SK-N-SH (cell line): Measurements from ENCODE around the gene ATP13A5. TPM values are rescaled to one million over a fixed set of nuclear protein-coding genes. Genes with fewer than 3 reads are reported as not detected.

Experiments
- CTCF ChIA-PET: fragments of 300-600, 350-600 bp; formaldehyde crosslinking; extraction: SDS; loops from one replicate; lab custom pipeline; 2021; lab: Yijun Ruan, JAX
- POLR2A ChIA-PET: fragments of 350-600 bp; sonication (Branson Sonifier 250); formaldehyde crosslinking; extraction: SDS; loops from one replicate; lab custom pipeline; 2020; ENCODE audit warnings: antibody characterized with exemption, inconsistent platforms; lab: Yijun Ruan, JAX
- DNase-seq: peaks from one replicate; pipeline ENCODE4 v3.0.0; 2012
- H2AFZ ChIP-seq: fragments of 200-600 bp; sonication (generic); 2 replicates; pipeline ENCODE4 v1.8.1; 2016; ENCODE audit warnings: antibody characterized with exemption, mild to moderate bottlenecking, low read depth
- H3F3A ChIP-seq: fragments of 200-600 bp; sonication (generic); replicated peaks from 2 replicates; pipeline ENCODE3; 2016; ENCODE audit warnings: antibody characterized with exemption, mild to moderate bottlenecking; ENCODE audit not compliant: insufficient read depth
- H3K27ac ChIP-seq, 2 experiments: fragments of 200-500 bp in 1 of 2; fragments of 200-600 bp in 1 of 2; sonication (Bioruptor generic) in 1 of 2; sonication (generic), shearing (Covaris generic) in 1 of 2; 2 replicates each; pipeline versions ENCODE4 v1.5.1 to v1.6.1; 2014 to 2016; ENCODE audit warnings: low read depth in 2 of 2, inconsistent platforms in 1 of 2, low read length in 1 of 2, mild to moderate bottlenecking in 1 of 2, mixed read lengths in 1 of 2
- H3K27me3 ChIP-seq: fragments of 200-600 bp; sonication (generic), shearing (Covaris generic); 2 replicates; pipeline ENCODE4 v1.6.1; 2016; ENCODE audit warnings: mixed run types; ENCODE audit not compliant: insufficient read depth
- H3K36me3 ChIP-seq, 2 experiments: fragments of 200-500 bp in 1 of 2; fragments of 200-600 bp in 1 of 2; sonication (Bioruptor generic) in 1 of 2; sonication (generic) in 1 of 2; replicated peaks in 1 of 2; 2 replicates each; pipeline versions ENCODE3 to v1.5.1; 2014 to 2016; ENCODE audit warnings: low read length in 1 of 2, mild to moderate bottlenecking in 1 of 2; ENCODE audit not compliant: insufficient read depth in 2 of 2, control insufficient read depth in 1 of 2
- H3K4me1 ChIP-seq, 2 experiments: fragments of 200-500 bp in 1 of 2; fragments of 200-600 bp in 1 of 2; sonication (Bioruptor generic) in 1 of 2; sonication (generic), shearing (Covaris generic) in 1 of 2; 2 replicates each; pipeline versions ENCODE4 v1.5.1 to v1.6.1; 2014 to 2016; ENCODE audit warnings: low read depth in 1 of 2, low read length in 1 of 2, mixed run types in 1 of 2; ENCODE audit not compliant: insufficient read depth in 2 of 2, control insufficient read depth in 1 of 2
- H3K4me2 ChIP-seq: fragments of 200-600 bp; sonication (generic), shearing (Covaris generic); 2 replicates; pipeline ENCODE4 v1.6.1; 2017; ENCODE audit warnings: mixed run types
- H3K4me3 ChIP-seq, 2 experiments: fragments of 200-500 bp in 1 of 2; fragments of 200-600 bp in 1 of 2; sonication (Bioruptor generic) in 1 of 2; sonication (generic), shearing (Covaris generic) in 1 of 2; 2 replicates each; pipeline versions ENCODE4 v1.5.1 to v1.8.1; 2014 to 2016; ENCODE audit warnings: low read depth in 2 of 2, inconsistent platforms in 1 of 2, low read length in 1 of 2, mild to moderate bottlenecking in 1 of 2, mixed read lengths in 1 of 2, moderate library complexity in 1 of 2
- H3K79me2 ChIP-seq: fragments of 200-600 bp; sonication (generic); 2 replicates; pipeline ENCODE4 v1.8.1; 2017; ENCODE audit warnings: mild to moderate bottlenecking; ENCODE audit not compliant: insufficient read depth
- H3K9ac ChIP-seq: fragments of 200-600 bp; sonication (generic); 2 replicates; pipeline ENCODE4 v1.6.1; 2017; ENCODE audit warnings: mixed run types
- H3K9me2 ChIP-seq: fragments of 200-600 bp; sonication (generic); 2 replicates; pipeline ENCODE4 v1.6.1; 2017; ENCODE audit warnings: mixed run types
- H3K9me3 ChIP-seq: fragments of 200-600 bp; sonication (generic); 2 replicates; pipeline ENCODE4 v1.6.1; 2017; ENCODE audit warnings: mixed run types, mild to moderate bottlenecking, moderate library complexity
- H4K20me1 ChIP-seq: fragments of 200-600 bp; sonication (generic); 2 replicates; pipeline ENCODE4 v1.6.1; 2017; ENCODE audit warnings: mild to moderate bottlenecking, mixed run types; ENCODE audit not compliant: insufficient read depth
- CHD2 ChIP-seq: fragments of 150-350 bp; IDR thresholded peaks from 2 replicates; pipeline ENCODE4 v1.6.1; 2018; ENCODE audit warnings: low read length; ENCODE audit not compliant: partially characterized antibody
- EP300 ChIP-seq, 2 experiments: IDR thresholded peaks; 2 replicates each; pipeline versions ENCODE4 v1.4.0 to v1.6.1; 2012; ENCODE audit warnings: borderline replicate concordance in 1 of 2, low read depth in 1 of 2, low read length in 1 of 2
- EZH2phosphoT487 ChIP-seq: fragments of 200-600 bp; sonication (generic); IDR thresholded peaks from 2 replicates; pipeline ENCODE4 v1.6.1; 2017; ENCODE audit warnings: low read depth, mixed run types, mild to moderate bottlenecking, antibody characterized with exemption, moderate library complexity, borderline replicate concordance
- FOSL2 ChIP-seq: IDR thresholded peaks from 2 replicates; pipeline ENCODE4 v1.4.0; 2012; ENCODE audit warnings: low read depth, mild to moderate bottlenecking, moderate library complexity, borderline replicate concordance
- RCOR1 ChIP-seq: fragments of 150-350 bp; IDR thresholded peaks from 2 replicates; pipeline ENCODE4 v1.6.1; 2017; ENCODE audit warnings: antibody characterized with exemption, low read length
- TCF12 ChIP-seq: IDR thresholded peaks from 2 replicates; pipeline ENCODE4 v1.4.0; 2012
- WGBS: methylation state at CpG from one replicate; pipeline ENCODE4 v1.1.6; 2017; ENCODE audit warnings: low lambda C conversion rate; 5-methylcytosine and 5-hydroxymethylcytosine counted together
- polyA plus RNA-seq, 3 experiments: library from polyadenylated mRNA; depleted of rRNA; stranded (reverse); fragments of >200 nt; gene quantifications; 2 replicates each; pipeline ENCODE4 v1.2.3, GENCODE V29; 2012
- TF ChIP-seq, protein P1 (sequence below): IDR thresholded peaks from 2 replicates; pipeline ENCODE4 v1.4.0; 2012; ENCODE audit warnings: low read depth, borderline replicate concordance
- TF ChIP-seq, protein P2 (sequence below): fragments of 200-600 bp; sonication (generic); IDR thresholded peaks from 2 replicates; pipeline ENCODE4 v1.6.1; 2017; ENCODE audit warnings: antibody characterized with exemption, mild to moderate bottlenecking, moderate library complexity
- TF ChIP-seq, protein P3 (sequence below): IDR thresholded peaks from 2 replicates; pipeline ENCODE4 v1.4.0; 2012; ENCODE audit warnings: low read depth, borderline replicate concordance

ATP13A5 gene, protein sequence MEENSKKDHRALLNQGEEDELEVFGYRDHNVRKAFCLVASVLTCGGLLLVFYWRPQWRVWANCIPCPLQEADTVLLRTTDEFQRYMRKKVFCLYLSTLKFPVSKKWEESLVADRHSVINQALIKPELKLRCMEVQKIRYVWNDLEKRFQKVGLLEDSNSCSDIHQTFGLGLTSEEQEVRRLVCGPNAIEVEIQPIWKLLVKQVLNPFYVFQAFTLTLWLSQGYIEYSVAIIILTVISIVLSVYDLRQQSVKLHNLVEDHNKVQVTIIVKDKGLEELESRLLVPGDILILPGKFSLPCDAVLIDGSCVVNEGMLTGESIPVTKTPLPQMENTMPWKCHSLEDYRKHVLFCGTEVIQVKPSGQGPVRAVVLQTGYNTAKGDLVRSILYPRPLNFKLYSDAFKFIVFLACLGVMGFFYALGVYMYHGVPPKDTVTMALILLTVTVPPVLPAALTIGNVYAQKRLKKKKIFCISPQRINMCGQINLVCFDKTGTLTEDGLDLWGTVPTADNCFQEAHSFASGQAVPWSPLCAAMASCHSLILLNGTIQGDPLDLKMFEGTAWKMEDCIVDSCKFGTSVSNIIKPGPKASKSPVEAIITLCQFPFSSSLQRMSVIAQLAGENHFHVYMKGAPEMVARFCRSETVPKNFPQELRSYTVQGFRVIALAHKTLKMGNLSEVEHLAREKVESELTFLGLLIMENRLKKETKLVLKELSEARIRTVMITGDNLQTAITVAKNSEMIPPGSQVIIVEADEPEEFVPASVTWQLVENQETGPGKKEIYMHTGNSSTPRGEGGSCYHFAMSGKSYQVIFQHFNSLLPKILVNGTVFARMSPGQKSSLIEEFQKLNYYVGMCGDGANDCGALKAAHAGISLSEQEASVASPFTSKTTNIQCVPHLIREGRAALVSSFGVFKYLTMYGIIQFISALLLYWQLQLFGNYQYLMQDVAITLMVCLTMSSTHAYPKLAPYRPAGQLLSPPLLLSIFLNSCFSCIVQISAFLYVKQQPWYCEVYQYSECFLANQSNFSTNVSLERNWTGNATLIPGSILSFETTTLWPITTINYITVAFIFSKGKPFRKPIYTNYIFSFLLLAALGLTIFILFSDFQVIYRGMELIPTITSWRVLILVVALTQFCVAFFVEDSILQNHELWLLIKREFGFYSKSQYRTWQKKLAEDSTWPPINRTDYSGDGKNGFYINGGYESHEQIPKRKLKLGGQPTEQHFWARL
- polyA plus RNA-seq (2012; rRNA removed): not detected in 2 replicates
- polyA plus RNA-seq (2012; cell fraction: cytosol; rRNA removed): not detected in 2 replicates
- polyA plus RNA-seq (2012; cell fraction: nucleus; rRNA removed): not detected in 2 replicates

DNA sequence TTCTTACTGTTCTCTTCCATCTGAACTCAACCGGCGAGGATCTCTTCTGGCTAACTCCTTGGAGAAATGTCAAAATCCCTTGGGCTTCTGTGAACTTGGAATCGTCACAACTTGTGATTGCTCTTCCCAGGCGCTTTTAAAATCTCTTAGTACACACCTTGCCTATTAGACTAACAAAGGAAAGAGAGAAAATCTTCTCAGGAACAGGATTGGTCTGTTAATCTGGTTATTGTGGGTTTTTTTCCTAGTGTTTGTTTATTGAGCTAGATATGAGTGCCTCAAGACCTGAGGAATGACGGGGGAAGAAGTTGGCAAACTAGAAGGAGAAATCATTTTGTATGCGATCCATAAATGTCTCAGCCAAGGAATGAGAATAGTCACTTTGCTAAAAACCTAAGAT is at the start of gene ATP13A5:
Gene ATP13A5, minus strand, starts transcription at position 48 of the 400 bp plus-strand sequence. Its CDS starts 28 bp downstream, at position 20.
- CTCF ChIA-PET: no interaction called here

More for the DNA sequence above, at the start of gene ATP13A5:
- H3F3A ChIP-seq: no peaks in the 10 kb centered on the region
- no peaks in the 10 kb centered on the region for H3K9me3 ChIP-seq
- H3K27ac ChIP-seq: no peak within 1 kb of the TSS
- H4K20me1 ChIP-seq: no peaks in the 10 kb centered on the region
- no peak within 1 kb of the TSS for H3K9ac ChIP-seq
- H3K4me2 ChIP-seq: no peak within 1 kb of the TSS
- H3K79me2 ChIP-seq: no peaks in the 10 kb centered on the region
- H3K36me3 ChIP-seq: no peaks in the 10 kb centered on the region
- WGBS: 8% methylated on average over 6 of the region's 6 CpGs
- TF ChIP-seq RCOR1 (no peak), EP300 (IDR thresholded peaks at IDR 0.05; ENCODE audit: borderline replicate concordance in 1 of 2, low read depth in 1 of 2, low read length in 1 of 2) (no peak), FOSL2 (no peak), TCF12 (no peak), EZH2phosphoT487 (no peak), CHD2 (no peak)
- TF ChIP-seq, protein P1, sequence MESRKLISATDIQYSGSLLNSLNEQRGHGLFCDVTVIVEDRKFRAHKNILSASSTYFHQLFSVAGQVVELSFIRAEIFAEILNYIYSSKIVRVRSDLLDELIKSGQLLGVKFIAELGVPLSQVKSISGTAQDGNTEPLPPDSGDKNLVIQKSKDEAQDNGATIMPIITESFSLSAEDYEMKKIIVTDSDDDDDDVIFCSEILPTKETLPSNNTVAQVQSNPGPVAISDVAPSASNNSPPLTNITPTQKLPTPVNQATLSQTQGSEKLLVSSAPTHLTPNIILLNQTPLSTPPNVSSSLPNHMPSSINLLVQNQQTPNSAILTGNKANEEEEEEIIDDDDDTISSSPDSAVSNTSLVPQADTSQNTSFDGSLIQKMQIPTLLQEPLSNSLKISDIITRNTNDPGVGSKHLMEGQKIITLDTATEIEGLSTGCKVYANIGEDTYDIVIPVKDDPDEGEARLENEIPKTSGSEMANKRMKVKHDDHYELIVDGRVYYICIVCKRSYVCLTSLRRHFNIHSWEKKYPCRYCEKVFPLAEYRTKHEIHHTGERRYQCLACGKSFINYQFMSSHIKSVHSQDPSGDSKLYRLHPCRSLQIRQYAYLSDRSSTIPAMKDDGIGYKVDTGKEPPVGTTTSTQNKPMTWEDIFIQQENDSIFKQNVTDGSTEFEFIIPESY: no peak
- TF ChIP-seq, protein P2, sequence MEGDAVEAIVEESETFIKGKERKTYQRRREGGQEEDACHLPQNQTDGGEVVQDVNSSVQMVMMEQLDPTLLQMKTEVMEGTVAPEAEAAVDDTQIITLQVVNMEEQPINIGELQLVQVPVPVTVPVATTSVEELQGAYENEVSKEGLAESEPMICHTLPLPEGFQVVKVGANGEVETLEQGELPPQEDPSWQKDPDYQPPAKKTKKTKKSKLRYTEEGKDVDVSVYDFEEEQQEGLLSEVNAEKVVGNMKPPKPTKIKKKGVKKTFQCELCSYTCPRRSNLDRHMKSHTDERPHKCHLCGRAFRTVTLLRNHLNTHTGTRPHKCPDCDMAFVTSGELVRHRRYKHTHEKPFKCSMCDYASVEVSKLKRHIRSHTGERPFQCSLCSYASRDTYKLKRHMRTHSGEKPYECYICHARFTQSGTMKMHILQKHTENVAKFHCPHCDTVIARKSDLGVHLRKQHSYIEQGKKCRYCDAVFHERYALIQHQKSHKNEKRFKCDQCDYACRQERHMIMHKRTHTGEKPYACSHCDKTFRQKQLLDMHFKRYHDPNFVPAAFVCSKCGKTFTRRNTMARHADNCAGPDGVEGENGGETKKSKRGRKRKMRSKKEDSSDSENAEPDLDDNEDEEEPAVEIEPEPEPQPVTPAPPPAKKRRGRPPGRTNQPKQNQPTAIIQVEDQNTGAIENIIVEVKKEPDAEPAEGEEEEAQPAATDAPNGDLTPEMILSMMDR: no peak
- TF ChIP-seq, protein P3, sequence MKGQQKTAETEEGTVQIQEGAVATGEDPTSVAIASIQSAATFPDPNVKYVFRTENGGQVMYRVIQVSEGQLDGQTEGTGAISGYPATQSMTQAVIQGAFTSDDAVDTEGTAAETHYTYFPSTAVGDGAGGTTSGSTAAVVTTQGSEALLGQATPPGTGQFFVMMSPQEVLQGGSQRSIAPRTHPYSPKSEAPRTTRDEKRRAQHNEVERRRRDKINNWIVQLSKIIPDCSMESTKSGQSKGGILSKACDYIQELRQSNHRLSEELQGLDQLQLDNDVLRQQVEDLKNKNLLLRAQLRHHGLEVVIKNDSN: no peak
- no peak within 1 kb of the TSS for H3K4me3 ChIP-seq
- DNase-seq: no peak
- H3K4me1 ChIP-seq: no peaks in the 10 kb centered on the region
- POLR2A ChIA-PET: no interaction called here
- H3K9me2 ChIP-seq: no peaks in the 10 kb centered on the region
- no peak within 1 kb of the TSS for H2AFZ ChIP-seq
- peaks cover 5% of the 10 kb centered on the region; the same call in 1 of the 2 replicates for H3K27me3 ChIP-seq
